NCI-H1436 (cell line): ENCODE data around the gene ARMC8.
"Not testable (repeated sequence)": the region's sequence is repeated elsewhere in the genome, so short reads cannot be mapped to it uniquely, and the experiment has no call there.

Source experiments
- DNase-seq: peaks from one replicate; lab custom pipeline; 2025; lab: John Stamatoyannopoulos, UW

Gene ARMC8

GRCh38 chr3:138187296-138188012 lies at the start of gene ARMC8:
Gene ARMC8 (plus strand): TSS chr3:138187301. CDS start chr3:138187555, 254 bp downstream.
- peak; percentile 12 for DNase-seq

DNA sequence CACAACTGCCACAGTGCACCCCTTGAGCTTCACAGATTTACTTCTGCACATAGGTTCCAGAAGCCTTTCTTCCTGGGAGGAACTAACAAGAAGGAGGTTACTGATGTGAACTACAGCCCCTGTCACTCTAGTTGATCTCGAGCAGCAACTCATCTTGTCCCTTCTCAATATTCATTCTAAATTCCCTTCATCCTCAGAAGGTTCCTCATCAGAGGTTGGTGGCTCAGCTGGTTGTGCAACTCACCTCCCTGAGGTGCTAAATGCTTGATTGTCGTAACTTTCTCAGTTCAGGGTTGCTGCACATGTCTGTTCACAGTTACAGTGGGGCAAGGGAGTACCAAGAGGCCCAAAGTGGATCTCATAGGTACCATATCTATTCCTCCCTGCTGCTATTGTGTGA lies 49.2 kb upstream of the ARMC8 start:
- DNase-seq = no peak

DNA sequence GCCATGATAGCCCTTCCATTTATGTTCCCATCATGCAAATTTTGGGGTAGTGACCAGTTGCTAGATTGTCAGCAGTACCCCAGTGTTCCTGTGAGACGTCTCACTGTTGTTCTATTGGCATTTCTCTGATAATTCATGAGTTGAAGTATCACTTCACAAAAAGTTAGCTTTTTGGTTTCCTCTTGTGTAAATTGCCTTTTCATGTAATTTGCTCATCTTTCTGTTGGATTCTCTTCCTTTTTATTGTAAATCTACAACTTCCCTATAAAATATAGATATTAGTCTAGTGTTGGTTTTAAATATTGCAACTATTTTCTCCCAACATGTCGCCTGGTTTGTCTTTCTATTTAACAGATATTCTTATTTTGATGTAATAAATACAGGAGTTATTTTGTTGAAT lies 47.4 kb upstream of the ARMC8 start:
- DNase-seq = no peak

GRCh38 chr3:138140940-138141339 lies 46.2 kb upstream of the ARMC8 start:
- DNase-seq = no peak

GRCh38 chr3:138142181-138142580 lies 44.9 kb upstream of the ARMC8 start:
- DNase-seq = not testable (repeated sequence)

DNA sequence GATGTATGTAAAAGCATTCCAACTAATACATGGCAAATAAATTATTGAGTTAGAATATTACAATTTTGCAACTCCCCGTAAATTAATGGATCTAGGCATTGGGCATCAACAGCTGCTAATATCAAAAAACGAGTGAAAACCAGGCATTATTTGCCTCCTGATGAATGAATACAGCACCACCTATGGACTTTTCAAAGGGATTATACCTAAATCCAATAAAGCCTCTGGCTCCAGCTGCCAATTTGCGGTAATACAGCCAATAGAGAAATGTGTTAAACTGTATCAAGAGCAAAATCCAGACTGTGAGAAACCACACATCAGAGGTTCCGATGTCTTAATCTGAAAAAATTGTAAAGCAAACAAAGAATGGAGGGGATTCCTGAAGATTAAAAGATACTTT lies 38.6 kb upstream of the ARMC8 start:
- DNase-seq = no peak

- DNase-seq = no peak
Observed at GRCh38 chr3:138154534-138154933, 32.6 kb upstream of the ARMC8 start.

- DNase-seq = no peak
Observed at GRCh38 chr3:138157743-138158142, 29.4 kb upstream of the ARMC8 start.

DNA sequence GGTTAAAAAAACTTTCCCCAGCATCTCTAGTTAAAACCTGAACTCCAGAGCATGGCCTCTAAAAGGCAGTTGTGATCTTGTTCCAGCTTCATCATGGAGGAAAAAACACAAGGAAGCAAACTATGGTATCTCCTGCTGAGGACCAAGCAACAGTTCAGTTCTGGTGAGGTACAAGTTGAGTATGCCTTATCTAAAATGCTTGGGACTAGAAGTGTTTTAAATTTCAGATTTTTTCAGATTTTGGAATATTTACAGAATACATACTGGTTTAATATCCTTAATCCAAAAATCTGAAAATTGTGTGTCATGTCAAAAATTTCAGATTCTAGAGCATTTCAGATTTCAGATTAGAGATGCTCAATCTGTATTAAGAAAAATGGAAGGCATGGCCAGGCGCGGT lies 22.0 kb upstream of the ARMC8 start:
- DNase-seq = no peak

DNA sequence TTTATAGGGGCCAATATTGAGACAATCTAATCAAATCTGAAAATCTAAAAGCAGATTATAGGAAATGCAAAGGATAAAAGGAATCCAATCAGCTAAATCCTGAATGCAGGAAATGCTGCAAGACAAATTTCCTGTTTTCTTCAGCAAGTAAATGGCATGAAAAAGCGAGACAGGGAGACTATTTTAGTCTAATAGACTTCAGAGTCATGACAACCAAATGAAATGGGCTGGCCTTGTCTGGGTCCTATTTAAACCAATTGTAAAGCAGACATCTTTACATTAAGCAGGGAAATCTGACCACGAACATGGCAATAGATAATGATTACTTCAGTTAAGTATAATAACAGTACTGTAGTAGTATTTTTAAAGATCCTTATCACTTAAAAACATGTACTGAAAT lies 14.5 kb upstream of the ARMC8 start:
- no peak for DNase-seq

- DNase-seq = no peak
Observed at GRCh38 chr3:138173769-138174420, 13.2 kb upstream of the ARMC8 start.

- DNase-seq = peak; percentile 93
Observed at GRCh38 chr3:138174421-138175131, 12.5 kb upstream of the ARMC8 start, which contains the start of gene DBR1. Gene DBR1 (minus strand): TSS chr3:138174921. CDS start chr3:138174795, 126 bp downstream.

DNA sequence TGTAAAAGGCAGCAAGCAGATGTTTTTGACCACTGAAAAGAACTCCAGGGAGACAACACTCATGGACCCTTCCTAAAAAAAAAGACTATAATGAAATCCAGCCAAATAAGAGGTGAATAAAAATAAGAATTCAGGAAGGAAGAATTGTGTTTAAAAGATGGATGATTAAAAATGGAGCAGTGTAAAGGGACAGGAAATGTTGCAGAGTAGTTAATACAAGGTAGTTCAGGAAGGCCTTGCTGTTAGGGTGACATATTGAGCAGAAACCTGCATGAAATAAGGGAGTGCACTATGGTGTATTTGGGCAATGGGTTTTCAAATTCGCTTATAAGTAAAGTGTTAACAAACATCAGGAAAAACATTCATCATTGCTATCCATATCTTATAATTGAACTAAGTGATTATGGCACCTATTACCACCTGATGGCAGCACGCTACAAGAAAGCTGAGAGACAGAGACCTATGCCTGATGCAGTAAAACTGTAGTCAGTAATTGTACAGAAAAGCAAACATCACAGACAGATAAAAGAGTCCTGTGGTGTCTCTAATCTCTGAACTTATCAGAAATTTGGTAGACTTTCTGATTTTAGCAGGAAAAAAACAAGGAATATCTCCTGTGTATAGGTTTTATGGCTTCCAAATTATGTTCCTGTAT lies 6.6 kb upstream of the ARMC8 start:
- peak; percentile 30 for DNase-seq

GRCh38 chr3:138184994-138185393 lies 2.1 kb upstream of the ARMC8 start:
- no peak for DNase-seq

DNA sequence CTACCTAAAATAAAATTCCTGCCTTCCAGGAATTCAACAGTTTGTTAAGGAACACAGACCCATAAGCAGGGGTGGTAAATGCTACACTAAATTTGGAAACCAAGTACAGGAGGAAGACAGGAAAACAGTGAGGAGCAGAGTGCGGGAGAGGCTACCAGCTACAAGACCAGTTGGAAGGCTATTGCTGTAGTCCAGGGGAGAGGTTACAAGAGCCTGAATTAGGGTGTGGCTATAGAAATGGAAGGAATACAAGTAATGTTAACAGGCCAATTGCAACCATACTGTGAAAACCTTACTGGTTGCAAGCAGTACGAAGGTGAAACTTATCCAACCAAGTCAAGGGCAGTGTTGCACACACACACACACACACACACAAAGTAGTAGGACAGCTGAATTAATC lies 880 bp upstream of the ARMC8 start:
- no peak for DNase-seq

GRCh38 chr3:138186803-138187295 lies 252 bp upstream of the ARMC8 start:
- DNase-seq = peak; percentile 89

DNA sequence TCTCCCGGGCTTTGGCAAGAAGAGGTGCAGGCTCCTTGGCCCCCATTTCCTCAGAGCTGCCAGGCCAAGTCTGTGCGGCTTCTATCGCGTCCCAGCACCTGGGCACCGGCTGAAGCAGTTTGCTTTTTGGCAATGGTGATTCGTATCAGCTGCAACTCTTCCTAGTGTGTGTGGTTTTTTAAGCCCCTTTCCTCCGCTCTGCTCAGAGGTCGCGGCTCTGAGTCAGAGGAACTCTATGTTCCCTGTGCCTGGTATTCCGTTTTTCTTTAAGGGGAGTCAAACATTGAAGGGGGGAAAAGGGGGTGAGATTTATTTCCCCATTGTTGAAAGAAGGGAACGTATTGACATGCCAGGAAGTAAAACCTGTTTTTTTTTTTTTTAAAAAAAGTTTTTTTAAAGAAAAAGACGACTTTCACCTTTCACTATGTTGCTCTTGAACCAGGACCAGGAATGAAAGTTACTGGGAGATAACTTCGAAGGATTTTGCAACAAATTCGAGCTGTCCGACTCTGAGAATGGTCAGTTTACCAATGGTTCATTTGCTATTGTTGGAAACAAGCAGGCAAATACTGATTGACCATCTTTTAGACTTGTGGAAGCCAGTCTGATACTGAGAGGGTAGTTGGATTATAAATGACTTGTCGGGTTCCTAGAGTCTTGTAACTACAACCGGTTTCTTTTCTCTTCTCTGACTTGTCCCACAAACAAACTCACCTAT lies 1.1 kb downstream of the ARMC8 start:
- no peak for DNase-seq

- DNase-seq = no peak
Observed at GRCh38 chr3:138195481-138195880, 8.4 kb downstream of the ARMC8 start.

GRCh38 chr3:138196023-138196422 lies 8.9 kb downstream of the ARMC8 start:
- no peak for DNase-seq

GRCh38 chr3:138197058-138197457 lies 10.0 kb downstream of the ARMC8 start:
- DNase-seq = no peak

- DNase-seq = no peak
Observed at GRCh38 chr3:138197524-138197923, 10.4 kb downstream of the ARMC8 start.

GRCh38 chr3:138199851-138200250 lies 12.8 kb downstream of the ARMC8 start:
- DNase-seq = no peak
